ENCODE results near the gene CACNG4.
"Not testable (repeated sequence)": the region's sequence is repeated elsewhere in the genome, so short reads cannot be mapped to it uniquely, and the experiment has no call there.

CACNG4 gene

DNA sequence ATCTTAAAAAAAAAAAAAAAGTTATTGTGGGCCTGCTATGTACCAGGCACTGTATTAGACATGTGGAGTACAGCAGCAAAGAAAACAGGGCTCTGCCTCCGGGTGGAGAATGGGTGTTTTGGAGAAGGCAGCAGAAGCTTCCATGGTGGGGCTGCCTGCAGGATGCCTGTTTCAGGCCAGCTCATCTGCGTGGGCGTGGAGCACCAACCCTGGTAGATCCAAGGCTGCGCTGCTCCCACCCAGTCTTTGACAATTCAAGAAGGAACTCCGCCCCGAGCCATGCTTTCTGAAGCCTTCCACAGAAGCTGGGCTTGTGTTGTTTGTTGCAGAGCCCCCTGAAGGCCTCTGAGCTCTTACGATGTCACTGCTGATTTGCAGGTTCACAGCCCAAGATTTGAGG, 56.7 kb downstream of the CACNG4 start:
- no peak for DNase-seq

DNA sequence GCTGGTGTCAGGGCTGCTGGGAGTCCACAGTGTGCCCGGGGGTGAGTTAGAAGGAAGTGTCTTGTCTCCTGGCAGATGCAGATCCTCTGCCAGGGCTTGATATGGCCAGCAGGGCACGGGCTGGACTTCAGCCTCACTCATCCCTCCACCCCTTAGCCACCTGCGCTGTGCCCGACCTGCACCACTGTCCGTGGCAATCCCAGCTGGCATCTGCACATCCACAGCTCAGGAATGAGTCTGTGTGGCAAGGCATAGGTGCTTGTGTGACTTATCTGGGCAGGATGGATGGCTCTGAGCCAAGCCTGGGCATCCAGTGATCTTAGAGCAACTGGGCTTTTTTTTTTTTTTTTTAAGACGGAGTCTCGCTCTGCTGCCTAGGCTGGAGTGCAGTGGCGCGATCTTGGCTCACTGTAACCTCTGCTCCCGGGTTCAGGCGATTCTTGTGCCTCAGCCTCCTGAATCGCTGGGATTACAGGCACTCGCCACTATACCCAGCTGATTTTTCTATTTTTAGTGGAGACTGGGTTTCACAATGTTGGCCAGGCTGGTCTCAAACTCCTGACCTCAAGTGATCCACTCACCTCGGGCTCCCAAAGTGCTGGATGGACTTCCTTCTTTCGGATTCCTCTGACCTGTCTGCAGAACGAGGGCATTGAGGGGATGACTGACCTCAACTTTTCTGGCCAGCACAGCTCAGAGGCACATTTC, 57.4 kb downstream of the CACNG4 start:
- no peak for DNase-seq

DNA sequence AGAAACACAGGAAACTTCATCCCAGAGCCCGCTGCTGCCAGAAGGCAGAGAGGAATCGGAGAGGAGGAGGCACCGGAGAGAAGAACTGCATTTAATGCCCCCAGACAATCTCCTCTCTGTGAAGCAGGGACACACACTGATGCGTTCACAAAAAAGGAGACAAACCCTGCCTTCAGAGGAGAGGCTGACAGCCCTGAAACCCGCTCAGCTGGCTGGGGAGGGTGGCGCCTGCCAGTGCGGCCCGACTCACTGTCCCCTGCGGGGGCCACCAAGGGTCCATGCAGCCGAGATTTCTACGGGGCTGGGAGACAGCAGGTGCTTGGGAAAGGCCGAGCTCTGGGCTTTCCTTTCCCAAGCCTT, 57.9 kb downstream of the CACNG4 start:
- no peak for DNase-seq

DNA sequence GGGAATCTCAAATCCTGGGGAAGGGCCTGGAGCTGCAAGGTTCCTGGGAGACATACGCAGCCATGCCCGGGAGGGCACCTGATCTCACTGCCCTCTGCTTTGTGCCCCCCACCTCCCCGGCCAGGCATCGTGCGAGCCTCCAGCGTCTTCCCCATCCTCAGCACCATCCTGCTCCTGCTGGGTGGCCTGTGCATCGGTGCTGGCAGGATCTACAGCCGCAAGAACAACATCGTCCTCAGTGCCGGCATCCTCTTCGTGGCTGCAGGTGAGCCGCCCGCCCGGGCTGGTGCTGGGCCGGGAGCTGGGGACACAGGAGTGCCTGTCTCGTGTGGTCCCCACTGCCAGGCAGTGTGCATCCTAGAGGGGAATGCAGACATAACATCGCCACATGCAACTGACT, 60.2 kb downstream of the CACNG4 start:
- no peak for DNase-seq

DNA sequence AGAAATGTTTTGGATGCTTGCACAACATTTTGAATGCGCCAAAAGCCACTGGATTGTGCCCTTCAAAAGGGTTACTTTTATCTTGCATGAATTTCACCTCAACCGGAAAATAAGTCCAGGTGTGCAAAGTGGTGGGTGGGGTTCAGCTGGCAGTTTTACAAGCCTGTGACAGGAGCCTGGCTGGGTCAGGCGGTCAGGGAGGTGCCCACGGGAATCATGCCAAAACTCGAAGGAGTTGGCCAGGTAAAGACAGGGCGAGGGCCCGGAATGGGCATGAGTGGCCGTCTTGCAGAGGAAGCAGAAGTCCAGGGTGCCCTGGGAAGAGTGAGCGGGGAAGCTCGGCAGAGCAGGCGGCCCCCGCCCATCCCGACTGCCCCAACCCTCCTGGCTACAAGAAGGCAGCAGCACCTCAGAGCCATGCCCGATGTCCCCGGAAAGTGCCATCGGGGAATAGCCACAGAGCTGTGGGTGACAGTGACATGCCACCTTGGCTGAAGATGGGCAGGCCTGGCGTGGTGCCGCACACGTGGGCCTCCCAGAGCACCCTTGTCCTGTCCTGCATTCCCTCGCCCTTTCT, 60.8 kb downstream of the CACNG4 start:
- DNase-seq: no peak

DNA sequence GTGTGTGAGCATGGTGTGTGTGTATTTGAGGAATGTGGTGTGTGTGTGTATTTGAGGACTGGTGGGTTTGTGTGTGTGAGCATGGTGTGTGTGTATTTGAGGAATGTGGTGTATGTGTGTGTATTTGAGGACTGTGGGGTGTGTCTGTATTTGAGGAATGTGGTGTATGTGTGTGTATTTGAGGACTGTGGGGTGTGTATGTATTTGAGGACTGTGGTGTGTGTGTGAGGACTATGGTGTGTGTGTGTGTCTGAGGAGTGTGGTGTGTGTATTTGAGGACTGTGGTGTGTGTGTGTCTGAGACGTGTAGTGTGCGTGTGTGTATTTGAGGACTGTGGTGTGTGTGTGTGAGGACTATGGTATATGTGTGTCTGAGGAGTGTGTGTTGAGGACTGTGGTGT, 61.8 kb downstream of the CACNG4 start:
- no peak for DNase-seq

DNA sequence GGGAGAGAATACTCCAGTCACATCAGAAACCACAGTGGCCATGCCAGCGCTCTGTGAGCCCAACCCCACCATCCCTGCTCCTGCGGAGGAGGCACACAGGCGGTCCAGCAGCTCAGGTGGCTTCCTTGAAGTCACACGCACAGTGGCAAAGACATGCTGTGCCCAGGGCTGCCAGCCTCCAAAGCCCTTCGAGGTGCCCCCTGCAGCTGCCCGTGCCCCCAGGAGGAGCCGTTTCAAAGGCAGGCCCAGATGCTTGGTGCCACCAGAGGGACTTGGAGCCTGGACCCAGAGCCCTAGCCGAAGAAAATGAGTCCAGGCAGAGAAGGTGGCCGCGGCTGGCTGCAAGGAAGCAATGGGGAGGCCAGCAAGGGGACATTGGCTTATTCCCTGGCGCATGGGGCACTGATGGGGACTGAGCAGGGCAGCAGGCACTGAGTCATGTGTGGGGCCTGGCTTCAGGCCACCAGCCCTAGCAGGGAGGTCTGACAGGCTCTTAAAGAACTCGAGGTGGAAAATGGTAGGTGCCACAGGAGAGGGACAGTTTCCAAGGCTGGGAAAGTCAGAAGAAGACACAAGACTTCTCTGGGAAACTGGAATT, 62.6 kb downstream of the CACNG4 start:
- DNase-seq: no peak

DNA sequence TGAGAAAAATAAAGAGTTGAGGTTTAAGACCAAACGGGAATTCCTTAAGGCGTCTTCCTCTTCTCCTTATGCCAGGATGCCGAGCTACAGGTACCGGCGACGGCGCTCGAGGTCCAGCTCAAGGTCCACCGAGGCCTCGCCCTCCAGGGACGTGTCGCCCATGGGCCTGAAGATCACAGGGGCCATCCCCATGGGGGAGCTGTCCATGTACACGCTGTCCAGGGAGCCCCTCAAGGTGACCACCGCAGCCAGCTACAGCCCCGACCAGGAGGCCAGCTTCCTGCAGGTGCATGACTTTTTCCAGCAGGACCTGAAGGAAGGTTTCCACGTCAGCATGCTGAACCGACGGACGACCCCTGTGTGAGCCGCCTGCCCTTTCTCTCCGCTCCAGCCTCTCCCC, 66.1 kb downstream of the CACNG4 start:
- DNase-seq: no peak

DNA sequence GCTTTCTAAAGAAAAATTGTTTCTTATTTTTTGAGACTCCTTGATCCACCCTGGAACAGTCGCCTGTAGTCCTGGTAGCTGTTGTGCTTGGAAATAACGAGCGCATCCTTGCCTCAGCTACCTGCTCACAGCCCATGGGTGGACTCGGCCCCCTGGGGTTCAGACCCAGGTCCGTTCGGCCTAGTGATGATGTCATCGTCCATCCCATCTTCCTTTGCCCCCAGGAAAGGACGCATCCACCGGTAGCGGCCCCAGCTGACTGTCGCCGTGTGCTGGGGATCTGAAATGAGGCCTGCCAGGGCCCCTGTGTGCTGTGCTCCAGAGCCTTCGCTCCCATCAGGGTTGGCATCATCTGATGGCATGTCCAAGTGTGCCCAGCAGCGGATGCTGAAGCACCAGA, 67.9 kb downstream of the CACNG4 start:
- no peak for DNase-seq

DNA sequence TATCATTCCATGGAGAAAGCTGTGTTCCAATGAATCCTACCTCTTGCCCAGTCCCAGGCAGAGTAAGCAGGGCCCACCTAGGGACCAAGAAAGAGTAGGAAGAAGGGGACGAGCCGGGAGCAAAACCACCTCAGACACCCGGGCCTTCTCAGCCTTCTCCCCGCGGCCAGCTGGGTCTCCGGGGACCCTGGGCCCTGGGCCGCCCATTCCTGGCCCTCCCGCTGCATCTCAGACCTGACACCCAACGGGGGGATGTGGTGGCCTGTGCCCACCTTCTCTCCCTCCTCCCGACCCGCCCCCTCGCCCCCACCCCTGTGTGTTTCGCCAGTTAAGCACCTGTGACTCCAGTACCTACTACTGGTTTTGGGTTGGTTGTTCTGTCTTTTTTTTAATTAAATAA, 68.5 kb downstream of the CACNG4 start:
- no peak for DNase-seq

DNA sequence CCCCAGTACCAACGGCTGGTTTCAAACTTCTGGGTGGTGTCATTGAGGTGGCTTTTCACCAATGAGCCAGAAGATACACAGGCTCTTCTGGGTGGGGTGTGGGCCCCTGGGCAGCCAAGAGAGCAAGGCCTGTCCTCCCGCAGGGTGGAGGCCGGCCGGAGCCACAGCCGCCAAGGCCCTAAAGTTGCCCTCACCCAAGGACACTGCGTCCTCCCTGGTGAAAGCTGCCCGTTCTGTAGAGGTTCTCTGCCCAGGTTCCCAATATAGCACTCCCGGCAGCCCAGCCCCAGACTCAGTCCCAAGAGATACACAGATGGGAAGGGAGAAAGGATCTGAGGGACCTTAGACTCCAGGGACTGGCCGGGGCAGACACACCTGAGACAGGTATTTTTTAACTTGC, 69.1 kb downstream of the CACNG4 start:
- DNase-seq: no peak

DNA sequence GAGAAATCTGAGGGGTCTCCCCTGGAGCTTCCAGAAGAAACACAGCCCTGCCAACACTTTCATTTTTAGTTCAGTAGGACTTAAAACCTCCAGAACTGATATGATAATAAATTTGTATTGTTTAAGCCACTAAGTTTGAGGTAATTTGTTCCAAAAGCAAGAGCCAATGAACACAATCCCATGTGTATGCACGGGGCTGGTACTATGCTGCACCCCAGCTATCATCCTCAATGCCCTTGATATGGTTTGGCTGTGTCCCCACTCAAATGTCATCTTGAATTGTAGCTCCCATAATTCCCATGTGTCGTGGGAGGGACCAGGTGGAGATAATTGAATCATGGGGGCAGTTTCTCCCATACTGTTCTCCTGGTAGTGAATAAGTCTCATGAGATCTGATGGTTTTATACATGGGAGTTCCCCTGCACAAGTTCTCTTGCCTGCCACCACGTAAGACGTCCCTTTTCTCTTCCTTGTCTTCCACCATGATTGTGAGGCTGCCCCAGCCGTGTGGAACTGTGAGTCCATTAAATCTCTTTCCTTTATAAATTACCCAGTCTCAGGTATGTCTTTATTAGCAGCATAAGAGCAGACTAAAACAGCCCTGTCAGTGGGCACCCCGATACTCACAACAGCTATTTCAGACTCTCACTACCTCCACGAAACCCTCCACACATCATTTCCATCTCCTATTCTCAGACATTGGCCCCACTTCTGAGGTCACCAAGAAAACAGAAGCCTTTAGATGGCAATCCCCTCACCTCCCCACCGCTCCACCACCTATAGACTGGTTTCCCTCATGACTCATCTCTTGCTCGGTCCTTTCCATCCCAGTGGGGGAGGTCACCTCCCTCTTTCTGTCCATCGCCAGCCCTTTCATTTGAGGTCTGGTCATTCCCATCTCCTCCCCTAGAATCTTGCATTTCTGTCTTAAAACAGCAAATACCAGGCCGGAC, 70.9 kb downstream of the CACNG4 start:
- no peak for DNase-seq

DNA sequence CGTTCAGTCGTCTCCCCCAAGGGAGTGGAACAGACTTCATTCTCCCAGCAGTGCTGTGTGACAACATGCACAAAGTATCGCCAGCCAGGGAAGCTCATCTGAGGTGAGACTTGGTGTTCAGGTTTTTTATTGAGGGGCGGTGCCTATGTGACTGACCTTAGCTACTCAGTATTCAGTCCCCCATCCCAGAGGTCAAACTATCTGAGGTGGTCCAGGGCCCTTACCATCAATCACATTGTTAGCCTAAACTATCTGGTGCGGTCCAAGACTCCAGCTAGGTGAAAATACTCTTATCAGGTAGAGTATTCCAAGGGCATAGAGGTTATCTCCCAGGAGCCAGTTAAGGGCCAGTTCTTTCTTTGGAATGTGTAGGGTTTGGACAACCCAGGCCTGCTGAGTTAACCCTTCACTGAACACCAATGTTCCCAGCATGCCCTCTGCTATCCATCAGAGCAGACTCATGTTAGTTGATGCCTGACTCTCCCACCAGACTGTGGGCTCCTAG, 74.4 kb downstream of the CACNG4 start:
- DNase-seq: no peak

DNA sequence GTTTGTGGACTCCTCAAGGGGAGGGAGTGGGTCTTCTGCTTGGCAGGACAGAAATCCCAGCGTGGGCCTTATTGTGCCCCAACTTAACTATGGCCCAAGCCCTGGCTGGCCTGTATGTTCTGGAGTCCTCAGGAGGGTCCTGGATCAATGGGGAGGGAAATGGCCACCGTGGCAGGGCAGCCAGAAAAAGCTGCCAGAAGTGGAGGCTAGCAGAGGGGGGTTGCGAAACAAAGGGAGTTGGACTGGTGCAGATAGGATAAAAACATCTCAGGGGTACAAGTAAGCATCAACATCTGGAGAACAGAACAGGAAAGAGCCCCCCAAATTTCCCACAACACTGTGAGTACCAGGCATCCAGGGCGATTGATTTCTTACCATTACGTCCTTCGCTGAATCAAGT, 76.1 kb downstream of the CACNG4 start:
- DNase-seq: no peak

DNA sequence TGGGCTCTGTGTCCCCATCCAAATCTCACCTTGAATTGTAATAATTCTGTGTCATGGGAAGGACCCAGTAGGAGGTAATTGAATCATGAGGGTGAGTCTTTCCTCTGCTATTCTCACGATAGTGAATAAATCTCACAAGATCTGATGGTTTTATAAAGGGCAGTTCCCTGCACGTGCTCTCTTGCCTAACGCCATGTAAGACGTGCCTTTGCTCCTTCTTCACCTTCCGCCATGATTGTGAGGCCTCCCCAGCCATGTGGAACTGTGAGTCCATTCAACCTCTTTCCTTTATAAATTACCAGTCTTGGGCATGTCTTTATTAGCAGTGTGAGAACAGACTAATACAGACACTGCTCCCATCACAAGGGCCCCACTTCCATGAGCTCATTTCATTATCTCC, 76.6 kb downstream of the CACNG4 start:
- not testable (repeated sequence) for DNase-seq

DNA sequence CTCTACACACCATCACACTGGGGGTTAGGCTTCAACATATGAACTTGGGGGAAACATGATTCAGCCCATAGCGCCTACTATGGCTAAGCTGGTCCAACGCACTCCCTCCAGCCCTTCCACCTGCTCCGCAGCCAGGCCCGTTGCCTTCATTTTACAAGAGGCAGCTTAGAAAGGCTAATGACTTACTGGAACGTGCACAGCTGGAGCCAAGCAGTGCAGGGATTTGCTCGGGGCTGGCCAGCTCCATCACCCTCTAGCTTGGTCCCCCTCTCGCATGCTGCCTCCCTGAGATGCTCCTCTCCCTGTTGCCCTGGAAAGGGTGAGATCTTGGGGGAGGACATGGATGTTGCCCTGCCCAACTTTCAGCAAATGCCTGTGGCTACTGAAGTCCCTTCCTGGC, 77.0 kb downstream of the CACNG4 start:
- DNase-seq: no peak

DNA sequence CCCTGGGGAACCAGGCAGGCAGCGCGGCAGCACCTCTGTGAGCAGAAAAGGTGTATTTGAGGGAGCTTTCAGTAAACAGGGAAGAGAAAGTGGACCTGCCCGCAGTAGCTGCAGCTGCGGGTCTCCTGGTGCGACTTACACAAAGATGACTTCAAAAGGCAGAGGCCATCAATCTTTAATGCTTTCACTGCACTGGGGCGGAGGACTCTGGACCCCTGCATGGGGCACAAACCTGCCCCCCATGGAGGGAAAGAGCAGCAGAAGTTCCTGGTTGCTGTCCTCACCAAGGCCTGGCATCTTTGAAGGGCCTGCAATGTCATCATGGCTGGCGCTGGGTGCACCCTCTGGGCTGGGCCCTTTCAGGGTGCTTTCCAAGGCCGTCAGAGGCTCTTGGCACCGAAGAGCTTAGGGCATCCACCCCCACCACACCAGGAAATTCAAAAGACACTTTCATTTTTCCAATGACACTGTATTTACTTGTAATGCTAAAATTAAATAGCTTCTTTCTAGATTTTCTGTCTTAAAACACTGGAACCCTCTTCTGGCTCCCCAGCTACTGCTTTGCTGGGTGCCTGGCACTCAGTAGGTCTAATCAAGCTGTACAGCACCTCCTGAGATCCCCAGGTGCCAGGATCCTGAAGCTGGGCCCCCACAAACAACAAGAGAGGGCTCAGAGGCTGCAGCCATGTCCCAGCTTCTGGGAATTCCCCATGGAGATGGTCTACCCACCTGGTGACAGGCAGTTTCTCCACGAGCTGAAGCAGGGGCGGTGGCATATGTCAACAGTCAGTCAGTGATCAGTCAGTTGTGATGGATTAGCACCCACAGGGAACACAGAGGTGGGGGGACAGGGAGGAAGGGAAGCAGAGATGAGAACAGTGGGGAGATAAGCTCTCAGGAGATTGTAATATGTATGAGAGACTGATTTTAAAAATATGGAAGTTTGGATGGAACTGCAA, 77.7 kb downstream of the CACNG4 start:
- DNase-seq: no peak

DNA sequence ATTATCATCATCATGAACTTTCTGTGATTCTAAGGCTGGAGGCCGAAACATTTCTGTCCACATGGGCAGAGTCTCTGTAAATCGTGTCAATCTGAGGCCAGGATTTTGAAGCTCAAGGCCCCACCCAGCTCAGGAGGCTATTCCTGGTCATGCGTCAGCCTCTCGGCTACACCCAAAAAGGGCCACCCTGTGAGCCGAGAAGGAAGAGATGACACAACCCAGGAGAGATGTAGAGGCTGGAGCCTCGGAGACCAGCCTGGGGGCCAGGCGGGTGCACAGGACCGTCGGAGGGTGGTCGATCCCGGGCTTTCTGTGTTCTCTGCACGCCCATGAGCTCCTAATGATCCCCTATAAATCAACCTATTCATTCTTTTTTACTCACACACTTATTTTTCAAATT, 78.8 kb downstream of the CACNG4 start:
- DNase-seq: no peak

DNA sequence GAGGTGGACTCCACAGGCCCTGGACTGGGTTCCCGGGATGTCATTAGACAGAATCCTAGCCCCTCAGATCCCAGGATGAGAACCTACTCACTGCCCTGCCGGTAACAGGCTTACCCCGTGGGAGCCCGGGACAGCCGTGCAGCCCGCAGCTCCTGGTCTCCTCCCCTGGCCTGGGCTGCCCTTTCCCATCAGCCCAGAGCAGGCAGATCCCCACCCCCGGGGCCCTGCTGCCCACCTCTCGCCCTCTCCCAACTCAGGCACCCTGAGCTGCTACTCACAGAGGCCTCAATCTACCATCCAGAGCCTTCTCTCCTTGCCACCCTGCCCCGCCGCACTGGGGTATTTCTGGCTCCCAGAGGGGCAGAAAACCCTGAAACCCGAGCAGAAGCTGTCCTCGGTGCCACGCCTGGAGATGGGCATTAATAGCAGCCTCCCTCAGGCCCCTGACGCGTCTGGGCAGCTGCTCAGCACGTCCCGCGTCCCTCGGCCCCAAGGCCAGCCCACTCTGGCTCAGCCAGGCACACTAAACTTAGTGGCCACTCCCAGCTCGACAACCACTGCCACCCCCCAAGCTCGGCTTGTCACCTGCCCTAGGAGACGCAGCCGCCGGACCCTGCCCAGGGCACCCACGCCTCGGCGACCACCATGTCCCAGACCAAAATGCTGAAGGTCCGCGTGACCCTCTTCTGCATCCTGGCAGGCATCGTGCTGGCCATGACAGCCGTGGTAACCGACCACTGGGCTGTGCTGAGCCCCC, 79.7 kb downstream of the CACNG4 start, which contains the start of gene CACNG1:
CACNG1 (plus strand) TSS at position 539 of the 757 bp plus-strand sequence; CDS start at position 646, 107 bp downstream.
- no peak for DNase-seq

DNA sequence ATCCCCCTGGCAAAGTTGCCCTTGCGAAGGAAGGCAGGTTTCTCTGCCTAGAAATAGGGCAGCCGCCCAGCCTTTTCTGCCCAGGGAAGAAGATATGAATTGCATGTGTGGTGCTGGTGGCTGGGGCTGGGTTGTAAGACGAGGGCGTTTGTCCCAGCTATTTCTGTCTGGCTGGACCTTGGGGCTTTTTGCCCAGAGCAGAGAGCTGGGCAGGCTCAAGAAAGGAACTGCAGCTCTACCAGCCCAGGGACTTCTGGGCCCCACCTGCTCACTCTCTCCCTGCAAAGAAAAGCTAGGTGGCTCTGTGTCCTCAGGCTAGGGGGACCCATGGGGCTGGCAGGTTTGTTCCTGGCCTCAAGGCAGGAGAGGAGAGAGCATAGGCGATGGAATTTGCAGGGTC, 80.4 kb downstream of the CACNG4 start:
- no peak for DNase-seq

DNA sequence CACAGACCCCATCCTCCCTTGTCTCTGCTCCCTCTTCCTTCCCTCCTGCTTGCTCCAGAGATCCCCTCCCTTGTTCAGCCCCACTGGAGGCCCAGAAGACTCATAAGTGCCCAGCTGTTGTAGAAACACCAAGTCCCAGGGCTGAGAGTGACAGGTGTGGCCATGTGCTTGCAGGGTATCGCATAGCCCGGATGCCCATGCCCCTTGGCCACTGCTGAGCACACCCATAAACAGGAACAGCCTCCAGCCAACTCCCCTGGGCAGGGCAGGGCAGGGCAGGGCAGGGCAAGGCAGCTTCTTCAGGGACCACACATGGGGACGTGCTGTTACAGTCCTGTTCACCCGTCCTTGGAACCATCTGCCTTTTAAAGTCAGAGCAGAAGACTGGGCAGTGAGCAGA, 81.9 kb downstream of the CACNG4 start:
- no peak for DNase-seq

Measured in activated effector memory CD4-positive, alpha-beta T cell treated with Interleukin-2 at 50 U/mL for 16 hours (primary cell).